Breast epithelium (tissue), 3 donors: Measurements from ENCODE around the gene HAL.

ENCODE experiments used
- POLR2A ChIP-seq: fragments of 450-650 bp; IDR thresholded peaks from one replicate; pipeline ENCODE4 v1.6.1; 2016; ENCODE audit warnings: antibody characterized with exemption, mild to moderate bottlenecking, moderate library complexity
- POLR2AphosphoS5 ChIP-seq, 3 donors: sonication (generic); formaldehyde crosslinking; IDR thresholded peaks; one replicate each; pipeline ENCODE4 v1.6.1; 2017; ENCODE audit warnings: antibody characterized with exemption in 3 of 3
- TF ChIP-seq, protein P1 (sequence below), 3 donors: fragments of 450-650 bp; IDR thresholded peaks; one replicate each; pipeline ENCODE4 v1.5.1; 2016 to 2017; ENCODE audit warnings: antibody characterized with exemption in 3 of 3, mild to moderate bottlenecking in 3 of 3, moderate library complexity in 3 of 3

DNA sequence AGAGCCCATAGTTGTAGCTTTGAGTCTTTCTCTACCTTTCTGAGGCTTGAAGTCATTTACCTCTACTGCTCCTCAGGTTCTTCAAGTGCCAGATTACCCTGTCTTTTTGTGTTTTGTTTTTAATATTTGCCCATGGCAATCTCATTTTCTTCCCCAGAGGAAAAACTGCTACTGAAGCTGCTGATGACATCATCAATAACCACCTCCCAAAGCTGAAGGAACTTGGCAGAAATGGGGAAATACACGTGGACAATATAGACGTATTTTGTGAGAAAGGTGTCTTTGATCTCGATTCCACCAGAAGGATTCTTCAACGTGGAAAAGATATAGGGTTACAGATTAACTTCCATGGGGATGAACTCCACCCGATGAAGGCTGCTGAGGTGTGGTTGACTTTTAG, 35.9 kb downstream of the HAL start:
- TF ChIP-seq, protein P1, sequence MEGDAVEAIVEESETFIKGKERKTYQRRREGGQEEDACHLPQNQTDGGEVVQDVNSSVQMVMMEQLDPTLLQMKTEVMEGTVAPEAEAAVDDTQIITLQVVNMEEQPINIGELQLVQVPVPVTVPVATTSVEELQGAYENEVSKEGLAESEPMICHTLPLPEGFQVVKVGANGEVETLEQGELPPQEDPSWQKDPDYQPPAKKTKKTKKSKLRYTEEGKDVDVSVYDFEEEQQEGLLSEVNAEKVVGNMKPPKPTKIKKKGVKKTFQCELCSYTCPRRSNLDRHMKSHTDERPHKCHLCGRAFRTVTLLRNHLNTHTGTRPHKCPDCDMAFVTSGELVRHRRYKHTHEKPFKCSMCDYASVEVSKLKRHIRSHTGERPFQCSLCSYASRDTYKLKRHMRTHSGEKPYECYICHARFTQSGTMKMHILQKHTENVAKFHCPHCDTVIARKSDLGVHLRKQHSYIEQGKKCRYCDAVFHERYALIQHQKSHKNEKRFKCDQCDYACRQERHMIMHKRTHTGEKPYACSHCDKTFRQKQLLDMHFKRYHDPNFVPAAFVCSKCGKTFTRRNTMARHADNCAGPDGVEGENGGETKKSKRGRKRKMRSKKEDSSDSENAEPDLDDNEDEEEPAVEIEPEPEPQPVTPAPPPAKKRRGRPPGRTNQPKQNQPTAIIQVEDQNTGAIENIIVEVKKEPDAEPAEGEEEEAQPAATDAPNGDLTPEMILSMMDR (IDR thresholded peaks at IDR 0.05) = no peak
- TF ChIP-seq POLR2A (no peak), POLR2AphosphoS5 (IDR thresholded peaks at IDR 0.05) (no peak)
